HepG2 (cell line): ENCODE measurements around the gene KRTAP9-9. TPM values are rescaled to one million over a fixed set of nuclear protein-coding genes. Genes with fewer than 3 reads are reported as not detected.
A peak's percentile ranks its signal among the peaks of the same experiment; 100 is the strongest.

Experiments used
- ATAC-seq: fragments of 200-7000 bp; cut with Tn5 transposase; 3 replicates; pipeline ENCODE4 v1.9.1; 2020; ENCODE audit warnings: mild to moderate bottlenecking, moderate library complexity
- BruUV-seq: library from RNA; stranded (reverse); fragments of 400-500 nt; replicated peaks from 2 replicates; lab custom pipeline; 2021; lab: Mats Ljungman, UMichigan
- CTCF ChIA-PET: fragments of 300-600 bp; formaldehyde crosslinking; extraction: SDS; loops from one replicate; lab custom pipeline; 2021; ENCODE audit warnings: low total read pairs, inconsistent platforms, low intra/inter-chr PET ratio; lab: Yijun Ruan, JAX
- POLR2A ChIA-PET: fragments of 350-600 bp; sonication (Branson Sonifier 250); formaldehyde crosslinking; loops from one replicate; lab custom pipeline; 2020; ENCODE audit warnings: antibody characterized with exemption, inconsistent platforms; lab: Yijun Ruan, JAX
- DNase-seq: peaks from one replicate; pipeline ENCODE4 v3.0.0-alpha.2; 2015; ENCODE audit warnings: low spot score
- FAIRE-seq: peaks from 3 replicates; lab custom pipeline; 2011; peaks lifted over from hg19 to GRCh38; lab: Jason Lieb, UNC
- H2AFZ ChIP-seq: one replicate; pipeline ENCODE4 v1.6.1; 2011; ENCODE audit warnings: low read length, inconsistent platforms
- H3K27ac ChIP-seq: fragments of 300-600 bp; 3 replicates; pipeline ENCODE4 v1.8.0; 2011; ENCODE audit warnings: mixed run types, mild to moderate bottlenecking, mixed read lengths, low read length, inconsistent platforms; ENCODE audit not compliant: insufficient read depth; ENCODE audit errors: extremely low read length
- H3K27me3 ChIP-seq, 2 experiments: fragments of 200-600 bp in 1 of 2; 2 replicates in 1 of 2; 3 replicates in 1 of 2; pipeline versions ENCODE4 v1.6.0 to v1.8.0; 2011; ENCODE audit warnings: low read length in 2 of 2, mild to moderate bottlenecking in 2 of 2, moderate library complexity in 2 of 2, inconsistent platforms in 1 of 2; ENCODE audit not compliant: insufficient read depth in 2 of 2, control insufficient read depth in 1 of 2
- H3K36me3 ChIP-seq, 2 experiments: fragments of 200-600 bp in 1 of 2; replicated peaks in 1 of 2; 2 replicates in 1 of 2; 3 replicates in 1 of 2; pipeline versions ENCODE4 v1.5.1 to v1.8.0; 2011; ENCODE audit warnings: low read length in 2 of 2, inconsistent platforms in 1 of 2; ENCODE audit not compliant: insufficient read depth in 2 of 2, control insufficient read depth in 1 of 2
- H3K4me1 ChIP-seq: 2 replicates; pipeline ENCODE4 v1.5.1; 2012; ENCODE audit warnings: low read length, inconsistent platforms; ENCODE audit not compliant: insufficient read depth
- H3K4me2 ChIP-seq: 2 replicates; pipeline ENCODE4 v1.6.0; 2011; ENCODE audit warnings: low read depth, low read length, inconsistent platforms
- H3K4me3 ChIP-seq, 3 experiments: fragments of 200-600 bp in 1 of 3; sonication (generic), shearing (Covaris generic) in 1 of 3; replicated peaks in 1 of 3; 2 replicates each; pipeline ENCODE4 v1.5.1; 2011 to 2016; ENCODE audit warnings: low read length in 3 of 3, inconsistent platforms in 2 of 3, low read depth in 2 of 3, mild to moderate bottlenecking in 2 of 3, control low read depth in 1 of 3, mixed read lengths in 1 of 3; ENCODE audit not compliant: insufficient read depth in 1 of 3
- H3K79me2 ChIP-seq: one replicate; pipeline ENCODE4 v1.6.1; 2011; ENCODE audit warnings: low read length, inconsistent platforms; ENCODE audit not compliant: insufficient read depth
- H3K9ac ChIP-seq: 2 replicates; pipeline ENCODE4 v1.6.0; 2011; ENCODE audit warnings: mild to moderate bottlenecking, low read depth, low read length, inconsistent platforms; ENCODE audit not compliant: insufficient read depth
- H3K9me3 ChIP-seq: 2 replicates; pipeline ENCODE4 v1.5.1; 2012; ENCODE audit warnings: mild to moderate bottlenecking, low read length
- H4K20me1 ChIP-seq: 2 replicates; pipeline ENCODE4 v1.6.0; 2011; ENCODE audit warnings: inconsistent platforms, mild to moderate bottlenecking, low read length, moderate library complexity; ENCODE audit not compliant: insufficient read depth
- CREB1 ChIP-seq, 2 experiments: fragments of 450-650 bp in 1 of 2; IDR thresholded peaks; 2 replicates each; pipeline ENCODE4 v1.6.1; 2016 to 2017; ENCODE audit warnings: control low read depth in 1 of 2, mild to moderate bottlenecking in 1 of 2, missing compliant biosample characterization in 1 of 2, missing genetic modification characterization in 1 of 2
- IKZF5 ChIP-seq: IDR thresholded peaks from 2 replicates; pipeline ENCODE4 v1.6.1; 2018; ENCODE audit warnings: missing genetic modification reagents, mild to moderate bottlenecking, missing compliant biosample characterization
- JDP2 ChIP-seq: sonication (generic); formaldehyde crosslinking; IDR thresholded peaks from 2 replicates; pipeline ENCODE4 v1.8.1; 2022; ENCODE audit warnings: missing genetic modification reagents, borderline replicate concordance
- MAFF ChIP-seq: IDR thresholded peaks from 2 replicates; pipeline ENCODE4 v1.6.1; 2011; ENCODE audit warnings: low read depth, low read length, improper control_type of control experiment
- MAFG ChIP-seq: sonication (generic); formaldehyde crosslinking; IDR thresholded peaks from 2 replicates; pipeline ENCODE4 v1.5.1; 2020; ENCODE audit warnings: mild to moderate bottlenecking, missing genetic modification reagents
- MAFK ChIP-seq, 2 experiments: IDR thresholded peaks in 1 of 2; conservative IDR thresholded peaks in 1 of 2; 2 replicates each; pipeline ENCODE4 v1.6.1; 2011; ENCODE audit warnings: improper control_type of control experiment in 2 of 2, low read length in 2 of 2
- MTF2 ChIP-seq: sonication (generic); formaldehyde crosslinking; IDR thresholded peaks from 2 replicates; pipeline ENCODE4 v1.5.0; 2020; ENCODE audit warnings: missing genetic modification reagents, borderline replicate concordance
- SNAPC4 ChIP-seq: sonication (generic); formaldehyde crosslinking; IDR thresholded peaks from 2 replicates; pipeline ENCODE4 v1.4.0; 2020; ENCODE audit warnings: mild to moderate bottlenecking, missing genetic modification reagents
- WGBS: methylation state at CpG from one replicate; pipeline ENCODE4 v1.1.6; 2017; ENCODE audit warnings: low lambda C conversion rate; 5-methylcytosine and 5-hydroxymethylcytosine counted together
- in situ Hi-C: cut with HindIII; loops from 2 replicates; pipeline ENCODE4 v1.10.0; 2017; ENCODE audit warnings: low pct_unique_long_range_greater_than_20kb; ENCODE audit not compliant: extremely low pct_ligation_motif_present
- intact Hi-C: fragments of 100-400 bp; cut with micrococcal nuclease; formaldehyde crosslinking; loops from one replicate; pipeline ENCODE4 v1.10.0; 2022; ENCODE audit not compliant: unreplicated experiment
- polyA plus RNA-seq, 8 experiments: library from polyadenylated mRNA; depleted of rRNA in 3 of 8; stranded (reverse) in 7 of 8; unstranded in 1 of 8; fragments of >200 nt; fragmentation: Illumina TruSeq in 4 of 8; extraction: Trizol in 4 of 8; gene quantifications; 2 replicates each; pipeline versions ENCODE4 v1.2.1 to v1.2.3, GENCODE V29; 2011 to 2016; ENCODE audit warnings: low read depth in 4 of 8, missing spikeins in 1 of 8, mixed read lengths in 1 of 8; ENCODE audit not compliant: insufficient read depth in 1 of 8
- total RNA-seq, 5 experiments: library from RNA; depleted of rRNA; stranded (reverse); fragments of >200 nt; fragmentation: Illumina TruSeq; extraction: Trizol; gene quantifications; 2 replicates each; pipeline ENCODE4 v1.2.3, GENCODE V29; 2016; ENCODE audit warnings: low read depth in 1 of 5

Gene KRTAP9-9
- total and polyA plus RNA-seq, 2 of the 13 experiments (the other 11 are each of a cell fraction or from before 2014, with no cell fraction given), result not detected

GRCh38 chr17:41215681-41216080, 39.5 kb upstream of the KRTAP9-9 start (continued):
- no peak for TF ChIP-seq SNAPC4 (CRISPR knock-in tag)
- TF ChIP-seq JDP2 (CRISPR knock-in tag), result no peak
- no peak for TF ChIP-seq MAFG (CRISPR knock-in tag)

- POLR2A ChIA-PET, result no interaction called here
- peak; percentile 24; the same call in 1 of the 2 replicates for TF ChIP-seq MAFF
- TF ChIP-seq CREB1 (IDR thresholded peaks at IDR 0.05), result peak; percentile 65; the same call in 1 of the 2 replicates
- TF ChIP-seq CREB1 (CRISPR knock-in tag; IDR thresholded peaks at IDR 0.05), result no peak
- 0 out of 4 replicates have a peak, but pooled peaks of 1 of the 2 experiments have one; percentile 1 for TF ChIP-seq MAFK (conservative IDR thresholded peaks at IDR 0.05 in 1 of 2, IDR thresholded peaks at IDR 0.05 in 1 of 2; ENCODE audit: low read length in 2 of 2)
- TF ChIP-seq MTF2, result no peak
- TF ChIP-seq IKZF5 (CRISPR knock-in tag), result no peak
- Histone ChIP-seq H4K20me1 (no peaks in the 10 kb centered on the region), H3K36me3 (no peaks in the 10 kb centered on the region), H3K27ac (no peak overlapping the region), H3K79me2 (no peaks in the 10 kb centered on the region), H3K4me2 (no peak overlapping the region), H3K9ac (no peak overlapping the region), H3K4me1 (no peaks in the 10 kb centered on the region), H3K4me3 (no peak overlapping the region), H3K27me3 (no peaks in the 10 kb centered on the region; a peak in 3 of 5 replicates), H2AFZ (no peak overlapping the region), H3K9me3 (no peaks in the 10 kb centered on the region)
- 1% methylated on average over 2 of the region's 2 CpGs for WGBS
- FAIRE-seq, result no peak
- no peak for ATAC-seq
- DNase-seq, result no peak
- in situ Hi-C loops (no loop called here), intact Hi-C loops (no loop called here)
- no TSS peak for BruUV-seq
- CTCF ChIA-PET, result no interaction called here
Observed at GRCh38 chr17:41223821-41224220, 31.4 kb upstream of the KRTAP9-9 start.
